OCI-M1 (cell line): ENCODE results near the gene XIRP1.

ENCODE experiments used
- DNase-seq: peaks from one replicate; lab custom pipeline; 2025; lab: John Stamatoyannopoulos, UW

XIRP1 gene

DNA sequence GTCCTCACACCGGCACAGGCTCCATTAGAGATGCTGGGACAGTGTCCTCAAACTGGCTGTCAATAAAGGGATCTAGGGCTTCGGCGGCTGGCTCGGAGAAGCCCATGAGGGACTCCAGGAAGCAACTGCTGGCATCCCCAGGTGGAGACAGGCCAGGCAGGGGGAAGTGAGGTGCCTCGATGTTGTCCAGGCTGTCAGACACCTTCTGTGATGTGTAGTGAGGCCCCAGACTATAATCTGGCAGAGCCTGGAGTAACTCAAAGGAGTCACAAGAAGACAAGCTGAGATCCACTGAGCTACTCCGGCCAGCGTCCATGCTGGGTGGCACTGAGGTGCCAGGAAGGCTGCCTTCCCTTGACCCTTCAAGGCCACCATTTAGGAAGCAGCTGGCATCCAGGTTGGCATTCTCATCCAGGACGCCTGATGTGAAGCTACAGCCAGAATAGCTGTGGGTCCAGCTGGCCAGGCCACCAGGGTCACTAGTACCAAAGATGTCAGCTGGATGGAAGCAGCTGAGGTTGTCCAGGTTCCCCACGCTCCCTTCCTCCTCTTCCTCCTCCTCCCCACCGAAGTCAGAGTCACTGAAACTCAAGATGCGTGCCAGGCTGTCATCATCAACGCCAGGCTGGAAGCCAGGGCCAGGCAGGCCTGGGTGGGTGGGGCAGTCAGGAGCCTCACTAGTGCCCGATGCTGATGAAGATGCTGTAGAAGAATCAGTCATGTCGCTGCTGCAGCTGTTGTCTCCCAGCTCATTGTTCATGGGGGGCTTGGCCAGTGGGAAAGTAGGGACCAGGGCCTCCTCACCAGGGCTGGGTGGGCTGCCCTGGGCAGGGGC, 49.1 kb downstream of the XIRP1 start:
- no peak for DNase-seq

DNA sequence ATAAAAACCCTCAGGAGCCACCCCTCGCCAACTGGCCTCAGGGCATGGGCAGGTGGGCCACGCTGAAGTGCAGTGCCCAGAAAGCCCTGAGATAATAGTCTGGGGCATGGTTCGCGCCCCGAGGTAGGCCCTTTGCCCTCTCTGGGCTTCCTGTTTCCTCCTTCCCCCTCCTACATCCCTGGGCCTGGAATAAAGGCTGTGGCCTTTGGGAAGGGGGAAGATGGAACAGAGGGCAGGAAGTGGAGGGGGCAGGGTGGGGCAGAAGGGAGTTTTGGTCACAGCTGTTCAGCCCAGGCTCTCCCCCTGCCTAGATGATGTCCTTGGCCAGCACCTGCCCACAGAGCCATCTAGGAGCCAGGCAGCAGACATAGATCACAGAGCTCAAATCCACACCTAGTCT, 50.3 kb downstream of the XIRP1 start:
- no peak for DNase-seq

DNA sequence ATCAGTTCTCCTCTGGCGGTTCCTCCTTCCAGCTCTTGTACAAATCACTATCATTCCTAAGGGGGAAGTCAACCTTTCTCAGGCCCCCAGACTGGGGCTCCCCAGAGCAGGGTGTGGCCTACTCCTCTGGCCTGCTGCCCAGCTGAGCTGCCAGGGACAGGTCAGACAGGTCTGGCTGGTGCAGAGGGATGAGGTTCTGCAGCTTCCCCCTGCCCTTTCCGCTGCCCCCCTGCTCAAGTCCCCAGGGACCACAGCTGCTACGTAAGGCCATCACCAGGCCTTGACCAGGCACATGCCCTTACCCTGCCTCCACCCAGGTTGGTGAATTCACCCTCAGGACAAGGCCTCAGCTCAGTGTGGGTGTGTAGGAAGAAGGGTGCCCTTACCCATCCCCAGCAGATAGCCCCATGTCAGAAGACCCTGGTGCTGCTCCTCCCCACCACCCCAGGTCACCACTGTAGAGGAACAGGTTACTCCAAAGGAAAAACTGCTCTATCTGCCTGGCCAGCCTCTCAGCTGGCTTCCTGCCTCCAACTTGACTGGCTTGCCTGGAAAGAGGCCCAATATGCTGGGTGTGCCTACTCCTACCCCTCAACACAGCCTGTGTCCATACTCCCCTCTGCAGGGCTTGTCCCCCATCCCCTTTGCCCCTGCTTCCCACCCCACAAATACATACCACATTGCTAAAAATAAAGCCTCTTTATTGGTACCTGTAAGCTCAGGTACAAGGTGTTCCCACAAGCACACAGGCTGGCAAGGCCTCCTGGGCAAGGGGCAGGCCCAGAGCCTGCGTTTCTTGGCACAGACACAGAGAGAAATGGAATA, 51.0 kb downstream of the XIRP1 start:
- DNase-seq: peak; percentile 38

DNA sequence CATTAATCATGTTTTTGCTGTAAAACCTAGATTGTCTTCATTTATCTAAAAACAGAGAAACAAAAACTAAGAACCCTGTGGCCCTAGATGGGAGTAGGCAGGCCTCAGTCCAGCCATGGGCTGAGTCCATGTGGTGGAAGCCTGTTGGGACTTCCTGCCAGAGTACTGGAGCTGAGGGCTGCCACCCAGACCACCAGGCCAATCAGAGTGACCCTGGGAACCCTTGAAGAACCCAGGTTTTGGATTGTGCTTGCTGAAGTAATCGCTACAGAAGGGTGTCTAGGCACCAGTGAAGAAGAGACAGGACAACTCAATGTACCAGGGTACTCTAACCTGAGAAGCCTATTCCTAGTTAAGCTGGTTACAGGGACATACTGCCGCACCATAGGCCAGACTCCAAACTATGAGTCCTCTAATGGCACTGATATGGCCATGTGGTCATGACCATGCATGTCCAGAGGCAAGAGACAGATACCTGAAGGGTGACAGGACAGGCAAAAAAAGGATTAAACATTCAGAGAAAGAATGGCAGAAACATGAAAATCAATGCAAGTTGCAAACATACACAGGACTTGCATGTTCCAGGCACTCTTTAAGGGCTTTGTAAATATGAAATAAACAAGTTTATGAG, 51.9 kb downstream of the XIRP1 start:
- no peak for DNase-seq

DNA sequence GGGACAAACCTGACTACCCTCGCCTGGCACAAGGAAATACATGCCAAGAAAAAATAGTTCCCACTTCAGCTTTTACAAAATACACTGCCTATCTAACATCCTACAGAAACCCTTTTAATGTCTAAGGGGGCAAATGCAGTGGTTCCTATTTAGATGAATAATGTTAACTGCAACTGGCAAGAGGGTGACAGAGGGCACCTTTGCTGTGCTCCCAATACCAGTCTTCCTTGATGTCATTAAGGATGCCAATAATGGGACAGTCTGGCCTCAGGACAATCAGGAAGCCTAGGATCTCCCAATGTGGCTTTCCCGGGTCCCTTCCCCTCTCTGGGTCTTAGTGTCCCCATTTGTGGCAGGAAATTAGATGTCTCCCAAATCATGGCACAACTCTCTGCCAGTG, 53.0 kb downstream of the XIRP1 start:
- DNase-seq: no peak

DNA sequence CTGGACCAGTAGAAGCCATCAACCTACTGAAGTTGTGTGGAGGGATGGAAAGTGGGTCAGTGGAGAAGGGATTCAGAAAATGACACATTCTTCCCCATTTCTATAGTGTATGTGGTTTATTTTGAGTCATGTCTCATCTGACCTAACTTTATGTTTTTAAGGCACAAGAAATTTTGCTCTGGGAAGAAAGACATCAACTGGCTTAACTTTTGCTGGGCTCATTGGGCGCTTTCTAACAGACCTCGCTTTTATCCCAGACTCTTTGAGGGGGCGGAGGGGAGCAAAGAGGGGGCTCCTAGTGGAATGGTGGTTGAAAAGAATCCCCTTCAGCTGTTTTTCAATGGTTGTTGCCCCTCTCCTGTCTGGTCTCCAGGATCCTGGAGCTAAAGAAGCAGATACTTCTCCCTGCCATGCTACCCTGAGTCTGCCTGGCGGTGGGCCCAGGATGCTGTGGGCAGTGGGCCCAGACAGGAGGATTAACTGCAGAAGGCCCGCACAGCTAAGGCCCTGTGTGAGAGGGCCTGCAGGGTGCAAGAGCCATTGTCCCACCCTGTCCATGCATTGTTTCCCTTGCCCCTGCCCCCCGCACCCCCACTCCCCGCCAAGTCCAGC, 53.5 kb downstream of the XIRP1 start:
- no peak for DNase-seq

DNA sequence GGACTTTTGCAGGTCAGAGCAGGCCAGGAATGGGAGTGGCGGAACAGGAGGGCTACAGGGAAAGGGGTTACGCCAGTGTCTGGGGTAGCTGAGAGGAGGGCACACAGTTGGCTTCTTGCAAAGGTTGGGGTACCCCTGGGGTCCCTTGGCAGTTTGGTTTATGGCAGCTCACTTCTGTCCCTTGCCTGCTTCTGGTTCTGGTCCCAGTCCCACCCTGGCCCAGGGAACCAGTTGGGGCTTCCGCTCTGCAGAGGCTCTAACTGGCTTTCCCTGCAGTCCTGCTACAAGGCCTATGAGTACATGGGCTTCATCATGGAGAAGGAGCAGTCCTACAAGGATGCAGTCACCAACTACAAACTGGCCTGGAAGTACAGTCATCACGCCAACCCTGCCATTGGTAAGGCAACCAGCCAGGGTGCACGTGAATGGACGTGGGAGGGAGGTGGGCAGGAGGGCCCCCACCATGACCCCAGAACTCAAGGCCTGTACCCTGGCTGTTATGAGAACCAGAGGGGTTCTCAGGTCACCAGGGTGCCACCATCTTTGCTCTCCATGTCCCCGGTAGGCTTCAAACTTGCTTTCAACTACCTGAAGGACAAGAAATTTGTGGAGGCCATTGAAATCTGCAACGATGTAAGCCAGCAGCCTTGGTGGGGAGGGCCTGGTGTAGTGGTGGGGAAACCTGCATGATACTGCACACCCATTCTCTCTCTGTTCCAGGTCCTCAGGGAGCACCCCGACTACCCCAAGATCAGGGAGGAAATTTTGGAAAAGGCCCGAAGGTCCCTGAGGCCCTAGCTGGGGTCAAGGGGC, 54.2 kb downstream of the XIRP1 start:
- no peak for DNase-seq

DNA sequence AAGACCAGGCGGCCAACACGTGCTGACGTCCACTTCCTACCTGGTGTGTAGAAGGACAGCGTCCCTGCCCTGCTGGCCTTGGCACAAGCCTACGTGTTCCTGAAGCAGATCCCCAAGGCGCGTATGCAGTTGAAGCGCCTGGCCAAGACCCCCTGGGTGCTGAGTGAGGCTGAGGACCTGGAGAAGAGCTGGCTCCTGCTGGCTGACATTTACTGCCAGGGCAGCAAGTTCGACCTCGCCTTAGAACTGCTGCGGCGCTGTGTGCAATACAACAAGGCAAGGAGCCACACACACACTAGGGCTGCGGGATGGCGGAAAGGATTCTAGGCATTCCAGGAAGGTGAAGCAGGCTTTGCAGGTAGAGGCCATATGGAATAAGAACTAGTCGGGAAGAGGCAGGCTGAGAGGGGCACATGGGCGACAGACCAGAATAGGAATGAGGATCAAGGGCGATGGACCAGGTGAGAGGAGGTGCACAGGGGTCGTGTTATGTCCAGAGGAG, 54.9 kb downstream of the XIRP1 start:
- no peak for DNase-seq

DNA sequence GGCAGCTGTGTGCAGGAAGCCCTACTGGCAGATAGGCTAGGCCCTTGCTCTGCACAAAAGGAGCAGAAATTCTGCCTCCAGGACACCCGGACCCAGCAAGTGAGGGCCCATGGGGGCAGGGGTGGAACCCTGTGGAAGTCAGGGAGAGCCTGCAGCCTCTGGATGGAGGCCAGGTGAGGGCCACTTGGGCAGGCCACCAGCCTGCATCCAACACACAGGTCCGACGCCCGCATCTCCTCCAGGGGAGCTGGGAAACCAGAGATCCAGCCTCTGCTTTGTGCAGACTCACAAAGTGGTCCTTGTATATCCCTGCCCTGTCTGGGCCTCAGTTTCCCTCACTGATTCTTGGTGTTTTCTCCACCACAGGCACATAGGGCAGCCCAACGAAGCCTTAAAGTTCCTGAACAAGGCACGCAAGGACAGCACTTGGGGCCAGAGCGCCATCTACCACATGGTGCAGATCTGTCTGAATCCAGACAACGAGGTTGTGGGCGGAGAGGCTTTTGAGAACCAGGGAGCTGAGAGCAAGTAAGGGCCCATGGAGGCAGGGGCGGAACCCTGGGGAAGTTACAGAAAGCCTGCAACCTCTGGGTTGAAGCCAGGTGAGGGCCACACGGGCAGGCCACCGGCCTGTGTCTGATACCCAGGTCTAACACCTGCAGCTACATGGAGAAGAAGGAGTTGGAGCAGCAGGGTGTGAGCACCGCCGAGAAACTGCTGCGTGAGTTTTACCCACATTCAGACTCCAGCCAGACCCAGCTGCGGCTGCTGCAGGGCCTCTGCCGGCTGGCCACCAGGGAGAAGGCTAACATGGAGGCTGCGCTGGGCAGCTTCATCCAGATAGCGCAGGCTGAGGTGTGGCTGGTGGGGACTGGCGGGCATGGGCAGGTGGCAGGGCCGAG, 55.6 kb downstream of the XIRP1 start:
- DNase-seq: no peak

DNA sequence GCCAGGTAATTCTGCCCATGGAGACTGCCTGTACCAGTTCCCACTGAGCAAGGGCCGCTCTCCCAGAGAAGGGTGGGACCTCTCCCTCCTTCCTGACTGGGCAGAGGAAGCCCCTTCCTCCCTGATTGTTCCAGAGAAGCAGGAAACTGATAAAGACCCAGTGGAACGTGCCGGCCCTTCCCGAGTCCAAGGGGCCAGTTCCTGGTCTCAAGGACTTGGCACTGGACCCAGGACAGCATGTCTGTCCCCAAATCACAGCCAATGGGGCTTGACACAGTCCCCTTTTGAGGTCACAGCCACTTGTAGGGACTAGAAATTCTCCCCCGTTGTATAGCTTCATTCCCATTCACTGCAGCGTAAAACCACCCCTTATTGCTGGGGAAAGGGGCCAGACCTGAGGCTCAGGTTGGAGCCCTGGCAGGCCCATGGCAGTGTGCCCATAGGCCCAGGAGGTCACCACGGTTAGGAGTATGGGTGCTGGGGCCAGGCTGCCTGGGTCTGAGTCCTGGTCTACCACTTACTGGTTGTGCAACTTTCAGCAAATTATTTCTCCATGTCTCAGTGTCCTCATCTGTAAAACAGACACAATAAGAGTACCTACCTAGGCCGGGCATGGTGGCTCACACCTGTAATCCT, 57.1 kb downstream of the XIRP1 start:
- no peak for DNase-seq

DNA sequence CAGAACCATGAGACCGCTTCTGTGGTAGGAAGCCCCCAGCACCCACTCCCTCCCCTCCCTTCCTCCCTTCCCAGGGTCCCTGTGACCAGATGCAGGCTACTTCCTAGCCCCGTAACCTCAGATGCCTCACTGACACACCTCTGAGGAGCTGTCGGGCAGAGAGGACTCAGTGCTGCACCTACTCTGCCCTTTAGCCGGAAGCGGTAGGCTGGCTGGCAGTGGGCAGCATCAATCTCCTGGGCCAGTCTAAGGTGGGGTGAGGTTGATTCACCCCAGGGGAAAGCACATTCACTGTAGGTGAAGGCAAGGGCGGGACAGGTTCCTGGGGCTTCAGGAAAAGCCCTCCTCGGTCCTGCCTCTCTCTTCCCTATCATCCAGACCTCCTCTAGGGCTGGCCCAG, 58.1 kb downstream of the XIRP1 start:
- no peak for DNase-seq

DNA sequence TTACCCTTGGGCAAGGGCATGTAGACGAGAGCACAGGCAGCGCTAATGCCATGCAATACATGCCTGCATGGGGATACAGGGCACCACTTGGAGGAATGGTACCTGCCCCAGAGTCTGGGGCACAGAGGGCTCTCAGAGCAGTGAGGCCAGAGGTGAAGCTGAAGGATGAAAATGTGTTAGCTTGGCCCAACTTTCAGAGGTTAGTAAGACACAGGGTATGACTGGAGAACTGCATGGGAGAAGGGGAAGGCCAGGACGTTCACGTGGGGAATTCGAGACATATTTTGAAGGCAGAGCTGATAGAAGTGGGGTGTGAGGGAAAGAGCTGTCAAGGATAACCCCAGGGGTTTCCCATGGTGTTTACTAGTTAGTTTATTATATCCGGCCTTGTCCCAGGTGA, 58.6 kb downstream of the XIRP1 start:
- no peak for DNase-seq
